Tongue (tissue), 2 donors: ENCODE results near the gene ODF2. TPM values are rescaled to one million over a fixed set of nuclear protein-coding genes. Genes with fewer than 3 reads are reported as not detected.
"Not testable (repeated sequence)": the region's sequence is repeated elsewhere in the genome, so short reads cannot be mapped to it uniquely, and the experiment has no call there.

ENCODE experiments used
- DNase-seq: peaks from one replicate; pipeline ENCODE4 v3.0.0-alpha.2; 2015
- total RNA-seq: library from RNA; depleted of rRNA; stranded (reverse); fragments of >200 nt; gene quantifications from one replicate; pipeline ENCODE4 v1.2.3, GENCODE V29; 2014

ODF2 gene
- 20.9 TPM for total RNA-seq

GRCh38 chr9:128455849-128456612, at the start of gene ODF2:
Gene ODF2, plus strand, starts transcription at chr9:128456006. Its CDS starts 86 bp downstream, at chr9:128456092.
- DNase-seq, result peak; percentile 99

GRCh38 chr9:128406848-128407391, 48.9 kb upstream of the ODF2 start:
- DNase-seq, result no peak

GRCh38 chr9:128408963-128409431, 46.8 kb upstream of the ODF2 start:
- DNase-seq, result no peak

DNA sequence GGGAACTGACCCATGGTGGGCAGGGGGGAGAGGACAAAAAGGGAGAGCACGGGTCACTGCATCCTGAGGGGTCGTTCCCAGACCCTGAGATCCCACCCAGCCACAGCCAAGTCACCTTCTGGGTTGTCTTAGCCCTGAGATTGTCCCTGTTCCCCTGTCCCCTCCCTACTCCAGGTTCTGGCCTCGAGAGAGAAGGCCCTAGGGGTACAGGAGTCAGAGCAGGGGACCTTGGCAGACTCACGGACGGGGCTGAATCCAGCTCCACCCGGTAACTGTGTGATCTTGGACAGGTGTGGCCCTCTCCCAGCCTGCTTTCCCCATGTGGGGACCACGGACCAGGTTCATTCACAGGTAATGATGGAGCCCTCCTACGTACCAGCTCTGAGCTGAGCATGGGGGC, 46.4 kb upstream of the ODF2 start:
- DNase-seq, result no peak

DNA sequence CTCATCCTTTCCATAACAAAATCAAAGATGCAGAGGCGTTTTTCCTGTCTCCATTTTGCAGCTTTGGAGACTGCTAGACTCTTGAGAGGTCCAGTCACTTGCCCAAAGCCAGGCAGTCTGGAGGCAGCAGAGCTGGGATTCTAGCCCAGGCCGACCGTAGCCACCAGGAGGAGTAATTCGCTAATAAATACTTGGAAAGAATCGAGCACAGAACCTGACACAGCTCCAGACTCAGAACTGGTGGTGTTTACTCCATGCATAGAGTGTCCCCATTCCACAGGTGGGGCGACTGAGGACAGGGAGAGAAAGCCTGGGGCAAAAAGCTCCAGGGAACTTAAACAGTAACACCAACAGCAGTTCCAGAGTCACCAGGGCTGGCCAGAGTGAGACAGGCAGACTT, 45.8 kb upstream of the ODF2 start:
- DNase-seq, result no peak

- peak; percentile 81 for DNase-seq
Measured at GRCh38 chr9:128411364-128412119, 44.3 kb upstream of the ODF2 start.

GRCh38 chr9:128412120-128412790, 43.6 kb upstream of the ODF2 start:
- peak; percentile 88 for DNase-seq

DNA sequence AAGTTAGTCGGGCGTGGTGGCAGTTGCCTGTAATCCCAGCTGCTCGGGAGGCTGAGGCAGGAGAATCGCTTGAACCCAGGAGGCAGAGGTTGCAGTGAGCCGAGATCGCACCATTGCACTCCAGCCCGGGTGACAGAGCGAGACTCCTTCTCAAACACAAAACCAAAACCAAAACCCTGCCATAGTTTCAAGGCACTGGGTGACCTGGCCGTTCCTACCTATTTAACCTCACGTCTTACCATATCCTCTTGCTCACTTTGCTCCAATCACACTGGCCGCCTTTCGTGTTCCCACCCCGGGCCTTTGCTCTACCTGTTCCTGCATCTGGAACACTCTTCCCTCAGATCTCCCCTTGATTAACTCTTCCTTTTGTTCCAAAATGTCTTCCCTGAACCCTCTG, 42.1 kb upstream of the ODF2 start:
- DNase-seq, result not testable (repeated sequence)

- DNase-seq, result no peak
Measured at GRCh38 chr9:128414461-128414860, 41.3 kb upstream of the ODF2 start.

DNA sequence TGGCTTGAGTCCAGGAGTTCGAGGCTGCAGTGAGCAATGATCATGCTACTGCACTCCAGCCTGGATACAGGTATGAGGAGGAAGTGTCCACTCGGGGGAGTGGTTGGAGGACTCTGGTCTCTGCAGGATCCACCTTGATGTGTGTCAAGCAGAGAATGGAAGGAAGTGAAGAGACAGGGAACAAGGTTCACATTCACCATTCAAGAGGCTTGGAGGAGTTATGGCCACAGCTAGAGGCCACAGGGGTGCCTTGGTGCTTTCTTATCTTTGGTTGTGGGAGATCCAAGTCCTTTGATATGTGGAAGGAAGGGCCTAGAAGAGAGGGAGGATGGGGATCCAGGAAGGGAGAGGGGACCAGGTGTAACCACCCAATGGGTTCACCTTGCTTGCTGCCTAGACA, 40.5 kb upstream of the ODF2 start:
- no peak for DNase-seq

DNA sequence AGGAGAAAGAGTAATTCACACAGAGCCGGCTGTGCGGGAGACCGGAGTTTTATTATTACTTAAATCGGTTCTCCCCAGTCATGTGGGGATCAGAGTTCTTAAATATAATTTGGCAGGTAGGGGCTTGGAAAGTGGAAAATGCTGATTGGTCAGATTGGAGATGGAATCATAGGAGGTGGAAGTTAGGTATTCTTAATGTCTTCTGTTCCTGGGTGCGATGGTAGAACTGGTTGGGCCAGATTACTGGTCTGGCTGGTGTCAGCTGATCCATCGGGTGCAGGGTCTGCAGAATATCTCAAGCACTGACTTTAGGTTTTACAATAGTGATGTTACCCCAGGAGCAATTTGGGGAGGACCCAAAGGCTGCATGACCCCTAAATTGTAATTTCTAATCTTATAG, 39.8 kb upstream of the ODF2 start:
- DNase-seq, result no peak

DNA sequence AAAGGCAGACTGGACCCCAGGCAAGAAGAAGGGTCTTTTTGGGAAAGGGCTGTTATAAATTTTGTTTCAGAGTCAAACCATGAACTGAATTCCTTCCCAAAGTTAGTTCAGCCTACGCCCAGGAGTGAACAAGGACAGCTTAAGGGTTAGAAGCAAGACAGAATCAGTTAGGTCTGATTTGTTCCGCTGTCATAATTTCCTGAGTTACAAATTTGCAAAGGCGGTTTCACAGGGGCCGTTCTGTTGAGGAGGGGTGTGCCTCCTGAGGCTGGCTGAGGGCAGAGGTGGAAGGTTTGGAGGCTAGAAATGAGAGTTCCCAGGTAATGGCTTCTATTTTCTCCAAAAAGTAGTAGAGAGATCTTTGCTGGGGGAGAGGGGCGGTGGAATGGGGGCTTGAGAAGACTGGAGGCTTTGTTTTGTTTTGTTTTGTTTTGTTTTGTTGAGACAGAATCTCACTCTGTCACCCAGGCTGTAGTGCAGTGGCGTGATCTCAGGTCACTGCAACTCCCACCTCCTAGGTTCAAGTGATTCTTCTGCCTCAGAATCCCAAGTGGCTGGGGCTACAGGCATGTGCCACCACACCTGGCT, 39.3 kb upstream of the ODF2 start:
- no peak for DNase-seq

GRCh38 chr9:128419061-128419925, 36.5 kb upstream of the ODF2 start:
- peak; percentile 56 for DNase-seq

DNA sequence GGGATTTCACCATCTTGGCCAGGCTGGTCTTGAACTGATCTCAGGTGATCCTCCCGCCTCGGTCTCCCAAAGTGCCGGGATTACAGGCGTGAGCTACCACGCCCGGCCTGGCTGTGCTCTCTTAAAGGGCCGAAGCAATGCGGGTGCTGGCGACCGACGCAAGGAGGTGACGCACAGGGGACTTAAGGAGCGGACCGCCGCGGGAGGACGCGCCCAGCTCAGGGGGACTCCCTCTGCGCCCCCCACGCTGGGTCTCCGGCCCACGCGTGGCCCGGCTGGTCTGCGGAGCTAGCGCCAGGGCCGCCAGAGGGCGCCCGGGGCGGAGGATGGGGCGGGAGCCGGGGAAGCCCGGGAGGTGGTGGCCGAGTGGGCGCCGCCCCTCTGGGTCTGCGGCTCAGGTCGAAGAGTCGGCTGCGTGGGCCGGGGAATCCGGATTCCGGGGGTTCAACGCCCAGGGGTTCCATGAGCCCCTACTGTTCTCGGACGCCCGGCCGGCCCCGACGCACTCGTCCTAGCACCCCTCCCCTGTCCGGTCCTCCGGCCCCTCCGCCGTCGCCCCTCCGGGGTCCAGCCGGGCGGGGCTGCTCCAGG, 35.7 kb upstream of the ODF2 start:
- DNase-seq, result peak; percentile 87

DNA sequence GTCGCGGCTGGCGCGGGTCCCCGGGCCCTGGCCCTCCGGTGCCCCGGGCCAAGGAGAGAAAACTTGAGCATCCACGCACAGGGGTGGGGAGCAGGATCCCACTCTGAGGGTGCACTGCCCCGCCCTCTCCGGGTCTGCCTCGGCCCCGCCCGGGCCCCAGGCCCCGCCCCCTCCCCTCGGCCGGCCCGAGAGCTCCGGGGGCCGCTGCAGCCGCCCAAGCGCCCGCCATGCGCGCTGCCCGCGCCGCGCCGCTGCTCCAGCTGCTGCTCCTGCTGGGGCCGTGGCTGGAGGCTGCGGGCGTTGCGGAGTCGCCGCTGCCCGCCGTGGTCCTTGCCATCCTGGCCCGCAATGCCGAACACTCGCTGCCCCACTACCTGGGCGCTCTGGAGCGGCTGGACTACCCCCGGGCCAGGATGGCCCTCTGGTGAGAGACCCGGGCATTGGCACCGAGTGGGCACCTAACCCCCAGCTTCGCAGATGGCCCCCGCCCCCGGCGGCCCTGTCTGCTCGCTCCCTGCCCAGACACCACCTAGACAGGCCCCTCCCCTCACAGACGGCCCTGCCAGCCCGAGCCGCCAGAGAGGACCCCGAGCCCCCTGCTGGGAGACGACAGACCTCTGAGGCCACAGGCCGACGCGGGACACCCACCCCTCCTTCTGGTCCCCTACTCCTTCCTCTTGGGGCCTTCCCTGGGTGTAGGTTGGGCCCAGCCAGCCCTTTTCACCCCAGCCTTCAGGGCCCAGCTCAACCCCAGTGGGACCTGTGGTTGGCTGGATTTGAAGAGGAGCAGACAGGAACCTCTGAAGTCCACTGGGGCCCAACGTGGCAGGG, 34.9 kb upstream of the ODF2 start, which contains the start of gene CERCAM:
Gene CERCAM (plus strand): TSS at position 207 of the 831 bp plus-strand sequence. CDS start 21 bp downstream, at position 228.
- DNase-seq, result peak; percentile 85

- DNase-seq, result no peak
Measured at GRCh38 chr9:128421482-128421996, 34.3 kb upstream of the ODF2 start.

DNA sequence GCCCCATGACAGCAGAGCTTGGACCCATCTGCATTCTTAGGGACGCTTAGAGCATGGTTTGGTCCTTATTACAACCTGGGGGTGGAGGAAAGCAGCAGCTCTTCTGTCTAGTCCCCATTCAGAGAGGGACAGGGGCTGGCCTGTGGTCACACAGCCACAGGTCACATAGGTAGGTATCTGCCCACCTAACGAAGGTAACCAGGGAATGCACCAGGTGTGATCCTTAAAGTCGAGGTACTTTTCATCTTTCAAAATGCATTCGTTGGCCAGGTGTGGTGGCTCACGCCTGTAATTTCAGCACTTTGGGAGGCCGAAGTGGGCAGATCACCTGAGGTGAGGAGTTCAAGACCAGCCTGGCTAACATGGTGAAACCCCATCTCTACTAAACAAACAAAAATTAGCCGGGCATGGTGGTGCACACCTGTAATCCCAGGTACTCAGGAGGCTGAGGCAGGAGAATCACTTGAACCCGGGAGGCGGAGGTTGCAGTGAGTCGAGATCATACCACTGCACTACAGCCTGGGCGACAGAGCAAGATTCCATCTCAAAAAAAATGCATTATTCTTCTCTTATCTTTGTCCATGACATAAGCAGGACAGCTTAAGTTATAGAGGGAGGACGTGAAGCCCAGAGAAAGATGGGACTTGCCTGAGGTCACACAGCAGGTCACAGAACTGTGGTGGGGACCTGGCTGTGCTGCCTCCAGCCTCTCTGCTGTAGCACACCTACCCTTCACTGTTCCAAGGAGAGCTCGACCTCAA, 33.6 kb upstream of the ODF2 start:
- not testable (repeated sequence) for DNase-seq

DNA sequence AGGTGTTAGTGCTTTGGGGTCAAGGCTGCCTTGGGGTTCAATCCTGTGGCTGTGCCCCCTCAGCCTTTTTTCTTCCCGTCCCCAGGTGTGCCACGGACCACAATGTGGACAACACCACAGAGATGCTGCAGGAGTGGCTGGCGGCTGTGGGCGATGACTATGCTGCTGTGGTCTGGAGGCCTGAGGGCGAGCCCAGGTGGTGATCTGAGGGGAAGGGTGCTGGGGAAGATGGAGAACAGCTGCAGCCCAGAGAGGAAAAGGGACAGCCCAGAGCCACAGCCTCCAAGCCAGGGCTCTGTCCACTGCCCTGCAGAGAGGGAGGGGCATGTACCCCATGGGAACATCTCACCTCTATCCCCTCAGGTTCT, 33.0 kb upstream of the ODF2 start:
- no peak for DNase-seq

GRCh38 chr9:128423356-128423755, 32.5 kb upstream of the ODF2 start:
- not testable (repeated sequence) for DNase-seq
